Measurements from ENCODE around the gene CTNNBIP1. TPM values are rescaled to one million over a fixed set of nuclear protein-coding genes. Genes with fewer than 3 reads are reported as not detected.

CTNNBIP1 gene
- total RNA-seq, 4 donors from 2014 or later, result 17.0 to 27.2 (median 23.4) TPM

GRCh38 chr1:9892563-9893528 is 17.2 kb downstream of the CTNNBIP1 start:
- Histone ChIP-seq H3K9me3 (no peaks in the 10 kb centered on the region), H3K4me3 (no peak overlapping the region), H3K27ac (replicated peaks in 1 of 4) (peak overlapping the region; percentile 13 to 62 (median 54)), H3K36me3 (peaks cover 0 to 3% (median 0%) of the 10 kb centered on the region in 4 donors), H3K27me3 (no peaks in the 10 kb centered on the region), H3K4me1 (peaks cover 32 to 47% (median 42%) of the 10 kb centered on the region in 4 donors)
- 67% methylated on average over 14 of the region's 14 CpGs for WGBS
- TF ChIP-seq EP300 (IDR thresholded peaks at IDR 0.05), result no peak
- TF ChIP-seq POLR2A (IDR thresholded peaks at IDR 0.05; ENCODE audit: low read depth), result no peak
- TF ChIP-seq, protein P1, sequence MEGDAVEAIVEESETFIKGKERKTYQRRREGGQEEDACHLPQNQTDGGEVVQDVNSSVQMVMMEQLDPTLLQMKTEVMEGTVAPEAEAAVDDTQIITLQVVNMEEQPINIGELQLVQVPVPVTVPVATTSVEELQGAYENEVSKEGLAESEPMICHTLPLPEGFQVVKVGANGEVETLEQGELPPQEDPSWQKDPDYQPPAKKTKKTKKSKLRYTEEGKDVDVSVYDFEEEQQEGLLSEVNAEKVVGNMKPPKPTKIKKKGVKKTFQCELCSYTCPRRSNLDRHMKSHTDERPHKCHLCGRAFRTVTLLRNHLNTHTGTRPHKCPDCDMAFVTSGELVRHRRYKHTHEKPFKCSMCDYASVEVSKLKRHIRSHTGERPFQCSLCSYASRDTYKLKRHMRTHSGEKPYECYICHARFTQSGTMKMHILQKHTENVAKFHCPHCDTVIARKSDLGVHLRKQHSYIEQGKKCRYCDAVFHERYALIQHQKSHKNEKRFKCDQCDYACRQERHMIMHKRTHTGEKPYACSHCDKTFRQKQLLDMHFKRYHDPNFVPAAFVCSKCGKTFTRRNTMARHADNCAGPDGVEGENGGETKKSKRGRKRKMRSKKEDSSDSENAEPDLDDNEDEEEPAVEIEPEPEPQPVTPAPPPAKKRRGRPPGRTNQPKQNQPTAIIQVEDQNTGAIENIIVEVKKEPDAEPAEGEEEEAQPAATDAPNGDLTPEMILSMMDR (IDR thresholded peaks at IDR 0.05), result no peak
- TF ChIP-seq POLR2AphosphoS5 (IDR thresholded peaks at IDR 0.05), result no peak
- DNase-seq (ENCODE audit: extremely low spot score), result no peak
- intact Hi-C loops (cut with DNase I), result no loop called here

GRCh38 chr1:9891207-9891606 is 18.9 kb downstream of the CTNNBIP1 start:
- WGBS, result 67% methylated on average over 4 of the region's 5 CpGs

GRCh38 chr1:9890224-9890731 is 19.8 kb downstream of the CTNNBIP1 start:
- intact Hi-C loops (cut with DNase I), result no loop called here
- Histone ChIP-seq H3K9me3 (no peaks in the 10 kb centered on the region), H3K27ac (replicated peaks in 1 of 4) (peak overlapping the region; percentile 45 to 60 (median 58)), H3K4me1 (peaks cover 32 to 47% (median 42%) of the 10 kb centered on the region in 4 donors), H3K27me3 (no peaks in the 10 kb centered on the region), H3K4me3 (no peak overlapping the region), H3K36me3 (peaks cover 0 to 12% (median 0%) of the 10 kb centered on the region in 4 donors)
- WGBS, result 26% methylated on average over 5 of the region's 6 CpGs
- DNase-seq (ENCODE audit: extremely low spot score), result no peak
- TF ChIP-seq POLR2AphosphoS5 (IDR thresholded peaks at IDR 0.05) (peak in 1 of 2 donors; percentile 16), EP300 (IDR thresholded peaks at IDR 0.05) (no peak)
- TF ChIP-seq, protein P1 (IDR thresholded peaks at IDR 0.05), result no peak

More at GRCh38 chr1:9891207-9891606, 18.9 kb downstream of the CTNNBIP1 start:
- no peak overlapping the region for H3K4me3 ChIP-seq
- no peak for DNase-seq (ENCODE audit: extremely low spot score)
- intact Hi-C loops (cut with DNase I), result no loop called here
- H3K36me3 ChIP-seq, result peaks cover 0 to 11% (median 0%) of the 10 kb centered on the region in 4 donors
- H3K27me3 ChIP-seq, result no peaks in the 10 kb centered on the region
- TF ChIP-seq POLR2A (IDR thresholded peaks at IDR 0.05; ENCODE audit: low read depth), result no peak
- TF ChIP-seq, protein P1 (IDR thresholded peaks at IDR 0.05), result no peak
- no peak for TF ChIP-seq POLR2AphosphoS5 (IDR thresholded peaks at IDR 0.05)
- TF ChIP-seq EP300 (IDR thresholded peaks at IDR 0.05), result no peak
- peak overlapping the region in 3 of 4 donors; percentile 45 to 59 (median 57) for H3K27ac ChIP-seq (replicated peaks in 1 of 4)
- H3K9me3 ChIP-seq, result no peaks in the 10 kb centered on the region
- peaks cover 32 to 47% (median 42%) of the 10 kb centered on the region in 4 donors for H3K4me1 ChIP-seq

DNA sequence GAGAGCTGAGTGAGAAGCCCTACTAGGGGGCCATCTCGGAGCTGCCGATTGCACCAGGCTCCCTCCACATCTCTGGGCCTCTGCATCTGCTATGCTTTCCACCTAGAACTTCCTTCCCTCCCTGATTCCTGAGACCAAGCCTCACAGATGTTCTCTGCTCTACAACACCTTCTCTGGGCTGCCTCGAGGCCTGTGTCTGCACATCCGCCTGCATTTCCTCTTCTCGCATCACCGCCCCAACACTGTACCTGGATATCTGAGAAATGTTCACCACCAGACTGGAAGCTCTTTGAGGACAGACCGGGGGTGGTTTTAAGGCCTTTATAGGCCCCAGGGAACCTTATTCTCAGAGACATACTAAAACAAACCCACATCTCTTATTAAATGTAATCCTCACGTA is 20.7 kb downstream of the CTNNBIP1 start:
- Histone ChIP-seq H3K4me1 (peaks cover 32 to 54% (median 42%) of the 10 kb centered on the region in 4 donors), H3K27ac (replicated peaks in 1 of 4) (peak overlapping the region; percentile 21 to 60 (median 51)), H3K36me3 (peaks cover 0 to 12% (median 0%) of the 10 kb centered on the region in 4 donors), H3K4me3 (no peak overlapping the region), H3K9me3 (no peaks in the 10 kb centered on the region), H3K27me3 (no peaks in the 10 kb centered on the region)
- intact Hi-C loops (cut with DNase I), result no loop called here
- 89% methylated on average over 8 of the region's 8 CpGs for WGBS
- DNase-seq (ENCODE audit: extremely low spot score), result no peak
- TF ChIP-seq, protein P1 (IDR thresholded peaks at IDR 0.05), result no peak
- TF ChIP-seq EP300 (IDR thresholded peaks at IDR 0.05) (no peak), POLR2AphosphoS5 (IDR thresholded peaks at IDR 0.05) (no peak), POLR2A (IDR thresholded peaks at IDR 0.05; ENCODE audit: low read depth) (no peak)

Measured in esophagus muscularis mucosa (tissue), 4 donors.